ENCODE data around the gene PCDHB1.

The PCDHB1 gene, protein sequence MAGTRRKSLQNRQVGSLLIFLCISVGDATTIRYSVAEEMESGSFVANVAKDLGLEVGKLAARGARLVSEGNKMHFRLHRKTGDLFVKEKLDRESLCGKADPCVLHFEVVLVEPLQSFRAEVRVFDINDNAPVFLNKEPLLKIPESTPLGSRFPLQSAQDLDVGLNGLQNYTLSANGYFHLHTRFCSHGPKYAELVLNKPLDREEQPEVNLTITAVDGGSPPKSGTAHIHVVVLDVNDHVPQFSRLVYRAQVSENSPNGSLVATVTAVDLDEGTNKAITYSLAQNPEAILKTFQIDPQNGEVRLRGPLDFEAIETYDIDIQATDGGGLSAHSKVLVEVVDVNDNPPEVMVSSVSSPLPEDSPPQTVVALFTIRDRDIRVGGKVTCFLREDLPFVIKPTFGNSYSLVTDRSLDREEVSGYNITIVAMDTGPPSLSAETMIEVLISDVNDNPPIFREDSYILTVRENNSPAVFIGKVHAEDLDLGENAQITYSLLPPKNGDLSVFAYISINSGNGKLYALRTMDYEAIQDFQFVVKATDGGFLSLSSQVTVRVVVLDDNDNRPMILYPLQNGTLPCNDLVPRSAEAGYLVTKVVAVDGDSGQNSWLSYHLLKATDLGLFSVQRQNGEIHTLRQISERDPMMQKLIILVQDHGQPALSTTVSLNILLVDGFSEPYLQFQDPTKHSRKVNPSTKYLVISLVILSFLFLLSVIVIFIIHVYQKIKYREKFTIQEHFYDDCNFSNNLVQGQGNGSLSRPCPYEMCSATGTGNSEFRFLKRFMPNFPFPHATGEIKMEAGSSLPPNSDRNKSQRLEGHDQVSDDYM

DNA sequence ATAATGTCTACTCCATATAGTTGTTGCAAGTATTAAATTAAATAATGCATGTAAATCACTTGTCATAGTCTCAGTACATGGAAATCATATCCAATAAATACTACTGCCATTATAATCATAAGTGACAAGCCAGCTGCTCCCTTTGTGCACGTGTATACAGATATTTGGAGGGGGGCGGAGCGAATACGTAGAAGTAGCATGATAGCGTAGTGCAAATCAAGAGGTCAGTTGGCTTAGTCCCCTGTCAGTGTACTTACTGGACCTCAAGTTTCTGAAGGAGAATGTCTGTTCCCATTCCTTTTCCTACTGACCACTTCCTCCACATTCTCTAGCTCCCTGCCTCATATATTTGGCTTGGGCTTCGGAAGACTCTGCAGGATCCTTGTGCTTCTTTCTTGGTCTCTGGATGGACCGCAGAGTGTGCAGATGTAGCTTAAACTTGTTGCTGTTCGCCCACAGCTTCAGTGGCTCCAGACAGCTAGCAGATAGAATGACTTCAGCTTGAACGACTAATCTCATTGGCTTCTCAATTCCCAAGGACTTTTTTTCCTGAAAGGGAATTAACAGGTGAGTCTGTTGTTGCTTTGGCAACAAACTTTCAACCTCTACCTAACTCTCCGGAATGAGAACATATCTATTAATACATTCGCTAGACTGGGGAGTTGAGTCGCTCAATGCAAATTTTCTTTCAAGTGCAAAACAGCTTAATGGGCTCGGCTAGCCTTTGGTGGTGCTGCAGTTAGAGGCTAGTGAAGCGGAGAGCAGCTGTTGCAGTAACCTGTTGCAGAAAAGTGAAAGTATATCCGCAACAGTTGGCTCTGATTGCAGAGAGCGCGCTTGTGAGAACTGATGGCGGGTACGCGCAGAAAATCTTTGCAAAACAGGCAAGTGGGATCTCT is at the start of gene PCDHB1:
PCDHB1 (plus strand) TSS at position 753 of the 899 bp plus-strand sequence; CDS start at position 850, 97 bp downstream.
- Mint-ChIP-seq H3K36me3 (no peaks in the 10 kb centered on the region), H3K27me3 (peaks cover 7% of the 10 kb centered on the region), H3K27ac (no peak within 1 kb of the TSS), H3K9me3 (peaks cover 4% of the 10 kb centered on the region), H3K4me3 (no peak within 1 kb of the TSS), H3K4me1 (peaks cover 3% of the 10 kb centered on the region)
- DNase-seq (ENCODE audit: low spot score in 2 of 2): no peak
- ATAC-seq (ENCODE audit: low read depth): no peak

- ATAC-seq (ENCODE audit: low read depth) (no peak), DNase-seq (ENCODE audit: low spot score in 2 of 2) (no peak)
- peaks cover 1% of the 10 kb centered on the region for H3K9me3 Mint-ChIP-seq
- no peaks in the 10 kb centered on the region for H3K36me3 Mint-ChIP-seq
- H3K27ac Mint-ChIP-seq: no peak overlapping the region
- H3K4me3 Mint-ChIP-seq: no peak overlapping the region
- peaks cover 12% of the 10 kb centered on the region for H3K27me3 Mint-ChIP-seq
- H3K4me1 Mint-ChIP-seq: peaks cover 4% of the 10 kb centered on the region
Measured at GRCh38 chr5:141001446-141001843, 49.7 kb upstream of the PCDHB1 start.

GRCh38 chr5:141001844-141002604 is 49.1 kb upstream of the PCDHB1 start:
- no peak for ATAC-seq (ENCODE audit: low read depth)
- DNase-seq (ENCODE audit: low spot score in 2 of 2): no peak
- peaks cover 4% of the 10 kb centered on the region for H3K4me1 Mint-ChIP-seq
- no peak overlapping the region for H3K27ac Mint-ChIP-seq
- peaks cover 13% of the 10 kb centered on the region for H3K27me3 Mint-ChIP-seq
- no peaks in the 10 kb centered on the region for H3K36me3 Mint-ChIP-seq
- no peak overlapping the region for H3K4me3 Mint-ChIP-seq
- peaks cover 2% of the 10 kb centered on the region for H3K9me3 Mint-ChIP-seq

GRCh38 chr5:141002605-141002965 is 48.6 kb upstream of the PCDHB1 start:
- no peak for DNase-seq (ENCODE audit: low spot score in 2 of 2)
- peaks cover 4% of the 10 kb centered on the region for H3K4me1 Mint-ChIP-seq
- no peak overlapping the region for H3K27ac Mint-ChIP-seq
- H3K9me3 Mint-ChIP-seq: peaks cover 2% of the 10 kb centered on the region
- no peak overlapping the region for H3K4me3 Mint-ChIP-seq
- H3K36me3 Mint-ChIP-seq: no peaks in the 10 kb centered on the region
- peaks cover 13% of the 10 kb centered on the region for H3K27me3 Mint-ChIP-seq
- ATAC-seq (ENCODE audit: low read depth): no peak

GRCh38 chr5:141003031-141003430 is 48.1 kb upstream of the PCDHB1 start:
- H3K36me3 Mint-ChIP-seq: no peaks in the 10 kb centered on the region
- peaks cover 13% of the 10 kb centered on the region for H3K27me3 Mint-ChIP-seq
- no peak overlapping the region for H3K4me3 Mint-ChIP-seq
- ATAC-seq (ENCODE audit: low read depth) (no peak), DNase-seq (ENCODE audit: low spot score in 2 of 2) (no peak)
- no peak overlapping the region for H3K27ac Mint-ChIP-seq
- H3K4me1 Mint-ChIP-seq: peaks cover 4% of the 10 kb centered on the region
- H3K9me3 Mint-ChIP-seq: peaks cover 2% of the 10 kb centered on the region

DNA sequence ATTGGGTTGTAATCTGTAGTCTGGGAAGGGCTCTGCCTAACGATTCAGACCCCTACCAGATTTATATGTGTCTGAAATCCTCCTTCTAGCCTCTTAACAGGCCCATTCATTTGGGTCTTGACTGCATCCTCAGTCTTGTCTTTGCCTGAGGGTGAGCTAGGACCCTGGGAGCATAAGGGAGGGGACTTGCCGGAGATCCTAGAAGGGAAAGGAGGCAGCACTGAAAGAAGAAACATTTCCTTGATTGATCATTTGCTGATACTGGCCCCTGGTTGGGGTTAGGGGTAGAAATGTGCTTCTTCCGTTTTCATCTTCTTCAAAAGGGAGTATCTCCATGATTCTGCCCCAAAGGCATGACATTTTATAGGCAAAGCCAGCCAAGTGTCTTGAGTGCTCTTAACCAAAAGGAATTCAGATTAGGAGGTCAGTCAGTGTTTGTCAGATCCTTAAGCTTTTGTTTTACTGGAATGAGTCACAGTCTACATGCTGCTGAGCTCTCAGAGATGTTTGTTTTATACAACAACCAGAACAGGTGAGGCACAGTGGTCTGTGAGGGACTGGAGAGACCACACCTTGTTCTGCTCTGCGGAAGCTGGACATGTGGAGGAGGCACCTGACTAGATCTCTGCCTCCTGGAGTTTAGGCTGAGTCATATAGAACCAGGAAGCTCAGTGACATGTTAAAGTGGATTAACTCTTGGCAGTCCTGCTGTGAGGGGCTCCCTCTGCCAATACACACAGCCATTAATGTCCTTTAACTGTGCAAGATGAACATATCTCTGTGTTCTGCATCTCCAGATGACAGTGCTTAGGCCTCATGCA is 47.2 kb upstream of the PCDHB1 start:
- peaks cover 13% of the 10 kb centered on the region for H3K27me3 Mint-ChIP-seq
- ATAC-seq (ENCODE audit: low read depth) (no peak), DNase-seq (ENCODE audit: low spot score in 2 of 2) (no peak)
- no peak overlapping the region for H3K27ac Mint-ChIP-seq
- no peak overlapping the region for H3K4me3 Mint-ChIP-seq
- peaks cover 2% of the 10 kb centered on the region for H3K9me3 Mint-ChIP-seq
- H3K4me1 Mint-ChIP-seq: peaks cover 4% of the 10 kb centered on the region
- no peaks in the 10 kb centered on the region for H3K36me3 Mint-ChIP-seq

- Mint-ChIP-seq H3K36me3 (no peaks in the 10 kb centered on the region), H3K4me3 (no peak overlapping the region), H3K4me1 (no peaks in the 10 kb centered on the region), H3K27ac (no peak overlapping the region), H3K27me3 (peaks cover 4% of the 10 kb centered on the region), H3K9me3 (peaks cover 2% of the 10 kb centered on the region)
- DNase-seq (ENCODE audit: low spot score in 2 of 2): no peak
- ATAC-seq (ENCODE audit: low read depth): no peak
Measured at GRCh38 chr5:141007791-141008190, 43.4 kb upstream of the PCDHB1 start.

DNA sequence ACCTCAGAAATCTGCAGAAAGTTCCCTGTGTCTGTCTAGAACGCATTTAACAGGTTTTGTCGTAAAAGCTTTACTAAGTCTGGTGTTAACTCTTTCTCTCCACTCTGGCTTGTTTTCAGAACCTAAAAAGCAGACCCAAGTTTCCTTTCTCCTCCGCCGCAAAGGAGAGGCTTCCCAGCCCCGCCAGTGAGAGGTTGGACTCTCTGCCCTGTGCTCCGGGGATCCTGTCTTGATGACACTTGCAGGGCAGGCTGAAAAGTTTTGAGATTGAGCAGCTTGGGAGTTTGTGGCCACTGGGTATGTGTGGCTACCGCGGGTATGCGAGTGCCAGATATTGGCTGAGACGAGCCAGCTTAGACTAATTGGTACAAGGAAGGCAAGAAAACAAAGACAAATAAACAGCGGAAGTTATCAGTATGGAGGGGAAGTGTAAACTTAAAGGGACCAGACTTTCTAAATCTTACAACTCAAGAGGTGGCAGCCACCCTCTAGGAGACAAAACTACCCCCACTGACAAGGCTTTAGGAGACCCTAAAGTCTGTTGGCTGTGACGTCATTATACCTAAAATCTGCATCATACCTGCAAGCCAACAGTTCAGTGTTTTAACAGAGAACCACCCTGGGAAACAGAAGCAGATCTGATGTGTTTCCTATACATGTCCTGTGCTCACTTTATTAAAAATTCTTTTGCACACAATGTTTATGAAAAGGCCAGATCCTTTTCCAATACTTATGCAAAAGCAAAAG is 41.0 kb upstream of the PCDHB1 start:
- Mint-ChIP-seq H3K27me3 (peaks cover 2% of the 10 kb centered on the region), H3K27ac (no peak overlapping the region), H3K4me1 (no peaks in the 10 kb centered on the region), H3K36me3 (no peaks in the 10 kb centered on the region), H3K4me3 (no peak overlapping the region), H3K9me3 (peaks cover 2% of the 10 kb centered on the region)
- ATAC-seq (ENCODE audit: low read depth) (no peak), DNase-seq (ENCODE audit: low spot score in 2 of 2) (no peak)

GRCh38 chr5:141017943-141018342 is 33.2 kb upstream of the PCDHB1 start:
- H3K27ac Mint-ChIP-seq: no peak overlapping the region
- DNase-seq (ENCODE audit: low spot score in 2 of 2): no peak
- no peaks in the 10 kb centered on the region for H3K36me3 Mint-ChIP-seq
- H3K9me3 Mint-ChIP-seq: peaks cover 2% of the 10 kb centered on the region
- no peak for ATAC-seq (ENCODE audit: low read depth)
- H3K4me3 Mint-ChIP-seq: no peak overlapping the region
- H3K27me3 Mint-ChIP-seq: no peaks in the 10 kb centered on the region
- H3K4me1 Mint-ChIP-seq: no peaks in the 10 kb centered on the region

GRCh38 chr5:141022384-141022783 is 28.8 kb upstream of the PCDHB1 start:
- Mint-ChIP-seq H3K4me1 (no peaks in the 10 kb centered on the region), H3K9me3 (peaks cover 4% of the 10 kb centered on the region), H3K36me3 (no peaks in the 10 kb centered on the region), H3K27me3 (no peaks in the 10 kb centered on the region), H3K4me3 (no peak overlapping the region), H3K27ac (no peak overlapping the region)
- ATAC-seq (ENCODE audit: low read depth) (no peak), DNase-seq (ENCODE audit: low spot score in 2 of 2) (no peak)

- ATAC-seq (ENCODE audit: low read depth) (no peak), DNase-seq (ENCODE audit: low spot score in 2 of 2) (no peak)
- no peaks in the 10 kb centered on the region for H3K36me3 Mint-ChIP-seq
- no peak overlapping the region for H3K4me3 Mint-ChIP-seq
- no peaks in the 10 kb centered on the region for H3K4me1 Mint-ChIP-seq
- H3K27ac Mint-ChIP-seq: no peak overlapping the region
- H3K9me3 Mint-ChIP-seq: no peaks in the 10 kb centered on the region
- no peaks in the 10 kb centered on the region for H3K27me3 Mint-ChIP-seq
Measured at GRCh38 chr5:141031006-141031405, 20.2 kb upstream of the PCDHB1 start.

- Mint-ChIP-seq H3K9me3 (peaks cover 2% of the 10 kb centered on the region), H3K4me1 (no peaks in the 10 kb centered on the region), H3K4me3 (no peak overlapping the region), H3K36me3 (no peaks in the 10 kb centered on the region), H3K27ac (no peak overlapping the region), H3K27me3 (no peaks in the 10 kb centered on the region)
- no peak for ATAC-seq (ENCODE audit: low read depth)
- DNase-seq (ENCODE audit: low spot score in 2 of 2): no peak
Measured at GRCh38 chr5:141032626-141033025, 18.5 kb upstream of the PCDHB1 start.
